Thyroid gland (tissue), 4 donors: Measurements from ENCODE around the gene GALNT13.

ENCODE experiments used
- CTCF ChIP-seq, 6 experiments: fragments of 200-600 bp in 3 of 6; fragments of 450-650 bp in 3 of 6; sonication (generic) in 3 of 6; IDR thresholded peaks; one replicate each; pipeline ENCODE4 v1.5.1; 2016 to 2019; ENCODE audit warnings: antibody characterized with exemption in 6 of 6, mild to moderate bottlenecking in 2 of 6, inconsistent platforms in 1 of 6, moderate library complexity in 1 of 6
- POLR2A ChIP-seq, 2 donors: fragments of 450-650 bp; IDR thresholded peaks; one replicate each; pipeline ENCODE4 v1.6.1; 2017; ENCODE audit warnings: antibody characterized with exemption in 2 of 2, mild to moderate bottlenecking in 2 of 2, moderate library complexity in 1 of 2

- TF ChIP-seq CTCF (IDR thresholded peaks at IDR 0.05) (no peak), POLR2A (IDR thresholded peaks at IDR 0.05) (no peak)
Measured at GRCh38 chr2:154370873-154371272, 499.2 kb downstream of the GALNT13 start.
